Left lung (tissue), 10 donors: ENCODE measurements around the gene CENPP. TPM values are rescaled to one million over a fixed set of nuclear protein-coding genes. Genes with fewer than 3 reads are reported as not detected.

ENCODE experiments used
- ATAC-seq: fragments of 200-7000 bp; cut with Tn5 transposase; one replicate; pipeline ENCODE4 v1.9.1; 2020; ENCODE audit warnings: moderate library complexity
- DNase-seq, 4 donors: peaks; one replicate each; pipeline ENCODE4 v3.0.0-alpha.2; 2013 to 2020
- H3K27ac ChIP-seq, 2 donors: fragments of 200-600 bp; sonication (generic) in 1 of 2; one replicate each; pipeline versions ENCODE4 v1.5.0 to v1.8.0; 2020 to 2021
- H3K27me3 ChIP-seq, 2 donors: fragments of 200-600 bp; sonication (generic) in 1 of 2; one replicate each; pipeline versions ENCODE4 v1.5.0 to v1.8.0; 2020 to 2021
- H3K36me3 ChIP-seq, 2 donors: fragments of 200-600 bp; sonication (generic) in 1 of 2; one replicate each; pipeline versions ENCODE4 v1.5.0 to v1.8.0; 2020 to 2021
- H3K4me1 ChIP-seq, 2 donors: fragments of 200-600 bp; one replicate each; pipeline ENCODE4 v1.8.0; 2021
- H3K4me3 ChIP-seq, 2 donors: fragments of 200-600 bp; sonication (generic) in 1 of 2; one replicate each; pipeline versions ENCODE4 v1.5.0 to v1.8.0; 2020 to 2021; ENCODE audit warnings: mild to moderate bottlenecking in 1 of 2
- H3K9me3 ChIP-seq, 2 donors: fragments of 200-600 bp; sonication (generic) in 1 of 2; one replicate each; pipeline versions ENCODE4 v1.5.0 to v1.8.0; 2020 to 2021
- CTCF ChIP-seq, 2 donors: fragments of 200-600 bp; sonication (generic) in 1 of 2; IDR thresholded peaks; one replicate each; pipeline versions ENCODE4 v1.5.0 to v1.8.0; 2021; ENCODE audit warnings: antibody characterized with exemption in 2 of 2
- intact Hi-C, 2 donors: fragments of 100-400 bp; cut with DNase I; formaldehyde crosslinking; loops; one replicate each; pipeline versions ENCODE4 v1.11.2 to v1.14.2; 2022
- polyA plus RNA-seq, 6 donors: library from polyadenylated mRNA; unstranded; fragments of 120-200 nt; gene quantifications; one replicate each; pipeline ENCODE4 v1.2.1, GENCODE V29; 2013; ENCODE audit not compliant: insufficient read length in 6 of 6
- total RNA-seq, 2 donors: library from RNA; stranded (reverse); fragmentation: NEBNext Ultra II Directional; extraction: Animal tissue kit (Norgen Biotek cat#: 25700); gene quantifications; one replicate each; pipeline ENCODE4 v1.2.1, GENCODE V29; 2021
- donor health status: DM: no; HTN: yes; CAD: no.
- donor health status: DM: no; HTN: no; CAD: no.

The CENPP gene
- total and polyA plus RNA-seq, 8 donors, result 3.2 to 9.0 (median 5.7) TPM

- Histone ChIP-seq H3K4me1 (no peaks in the 10 kb centered on the region), H3K36me3 (peaks cover 0 to 100% of the 10 kb centered on the region in 2 donors), H3K4me3 (no peak overlapping the region), H3K27me3 (no peaks in the 10 kb centered on the region), H3K9me3 (no peaks in the 10 kb centered on the region), H3K27ac (no peak overlapping the region)
- peak in 1 of 4 donors; percentile 21 for DNase-seq
- no peak for TF ChIP-seq CTCF (IDR thresholded peaks at IDR 0.05)
- intact Hi-C loops, result no loop called here
- no peak for ATAC-seq
These were observed 312.9 kb downstream of the CENPP start for GRCh38 chr9:92638621-92639101.

GRCh38 chr9:92639124-92639523 is 313.4 kb downstream of the CENPP start:
- Histone ChIP-seq H3K36me3 (peaks cover 0 to 100% of the 10 kb centered on the region in 2 donors), H3K27ac (no peak overlapping the region), H3K4me3 (no peak overlapping the region), H3K27me3 (no peaks in the 10 kb centered on the region), H3K4me1 (no peaks in the 10 kb centered on the region), H3K9me3 (no peaks in the 10 kb centered on the region)
- DNase-seq, result peak in 1 of 4 donors; percentile 15
- intact Hi-C loops, result no loop called here
- no peak for TF ChIP-seq CTCF (IDR thresholded peaks at IDR 0.05)
- no peak for ATAC-seq

DNA sequence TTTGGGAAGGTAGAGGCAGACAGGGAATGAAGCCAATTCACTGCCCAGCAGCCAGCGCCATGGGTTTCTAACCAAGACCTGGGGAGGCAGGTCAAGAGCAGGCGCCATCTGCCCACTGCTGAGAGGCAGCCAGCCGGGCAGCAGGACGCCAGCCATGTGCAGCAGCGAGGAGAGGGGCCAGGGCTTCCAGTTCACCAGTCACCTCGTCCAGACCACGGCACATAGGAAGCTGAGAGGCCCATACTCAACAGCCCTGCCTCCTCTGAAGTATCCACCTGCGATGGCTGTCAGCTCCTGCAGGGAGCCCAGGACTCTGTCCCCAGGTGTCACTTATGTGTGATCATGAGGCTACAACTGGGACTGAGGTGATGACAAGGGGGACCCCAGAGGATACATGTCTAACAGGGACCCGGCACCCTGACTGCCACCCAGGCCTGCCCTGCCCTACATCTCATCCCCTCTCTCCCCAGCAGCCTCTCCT is 314.1 kb downstream of the CENPP start:
- Histone ChIP-seq H3K27ac (no peak overlapping the region), H3K36me3 (peaks cover 0 to 100% of the 10 kb centered on the region in 2 donors), H3K4me1 (no peaks in the 10 kb centered on the region), H3K4me3 (no peak overlapping the region), H3K9me3 (no peaks in the 10 kb centered on the region), H3K27me3 (no peaks in the 10 kb centered on the region)
- DNase-seq (peak in 1 of 4 donors; percentile 69), ATAC-seq (no peak)
- TF ChIP-seq CTCF (IDR thresholded peaks at IDR 0.05), result no peak
- intact Hi-C loops, result loop anchor here in 1 of 2 donors (5.0 to 10.0 kb wide), 2 partner anchors 303 to 505 kb away; no protein-coding TSS in a partner anchor

- no peak overlapping the region for H3K4me3 ChIP-seq
- intact Hi-C loops, result loop anchor here in 1 of 2 donors (5.0 to 10.0 kb wide), 2 partner anchors 303 to 506 kb away; no protein-coding TSS in a partner anchor
- H3K9me3 ChIP-seq, result peaks cover 0 to 1% of the 10 kb centered on the region in 2 donors
These were observed 314.8 kb downstream of the CENPP start for GRCh38 chr9:92640398-92641091.

More at GRCh38 chr9:92640398-92641091, 314.8 kb downstream of the CENPP start:
- Histone ChIP-seq H3K27me3 (no peaks in the 10 kb centered on the region), H3K36me3 (peaks cover 0 to 100% of the 10 kb centered on the region in 2 donors), H3K27ac (no peak overlapping the region), H3K4me1 (no peaks in the 10 kb centered on the region)
- no peak for TF ChIP-seq CTCF (IDR thresholded peaks at IDR 0.05)
- no peak for DNase-seq
- ATAC-seq, result no peak
